Raji (cell line): ENCODE data around the gene OSGIN1.

Experiments used
- POLR2A ChIP-seq: IDR thresholded peaks from 2 replicates; pipeline ENCODE4 v1.6.1; 2011; ENCODE audit warnings: low read depth, low read length, control low read depth; ENCODE audit not compliant: insufficient read depth

The OSGIN1 gene

DNA sequence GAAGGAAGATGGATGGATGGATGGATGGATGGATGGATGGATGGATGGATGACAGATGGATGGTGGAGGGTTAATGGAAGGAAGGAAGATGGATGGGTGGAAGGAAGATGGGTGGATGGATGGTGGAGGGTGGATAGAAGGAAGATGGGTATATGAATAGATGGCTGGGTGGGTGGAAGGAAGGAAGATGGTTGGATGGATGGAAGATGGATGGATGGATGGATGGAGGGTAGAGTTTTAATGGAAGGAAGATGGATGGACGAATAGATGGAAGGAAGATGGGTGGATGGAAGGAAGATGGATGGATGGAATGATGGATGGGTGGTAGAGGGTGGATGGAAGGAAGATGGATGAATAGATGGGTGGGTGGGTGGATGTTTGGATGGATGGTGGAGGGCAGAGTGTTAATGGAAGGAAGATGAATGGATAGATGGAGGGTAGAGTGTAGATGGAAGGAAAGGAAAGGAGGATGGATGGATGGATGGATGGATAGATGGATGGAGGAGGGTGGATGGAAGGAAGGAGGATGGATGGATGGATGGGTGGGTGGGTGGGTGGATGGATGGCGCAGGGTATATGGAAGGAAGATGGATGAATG lies 32.0 kb upstream of the OSGIN1 start:
- TF ChIP-seq POLR2A, result no peak

DNA sequence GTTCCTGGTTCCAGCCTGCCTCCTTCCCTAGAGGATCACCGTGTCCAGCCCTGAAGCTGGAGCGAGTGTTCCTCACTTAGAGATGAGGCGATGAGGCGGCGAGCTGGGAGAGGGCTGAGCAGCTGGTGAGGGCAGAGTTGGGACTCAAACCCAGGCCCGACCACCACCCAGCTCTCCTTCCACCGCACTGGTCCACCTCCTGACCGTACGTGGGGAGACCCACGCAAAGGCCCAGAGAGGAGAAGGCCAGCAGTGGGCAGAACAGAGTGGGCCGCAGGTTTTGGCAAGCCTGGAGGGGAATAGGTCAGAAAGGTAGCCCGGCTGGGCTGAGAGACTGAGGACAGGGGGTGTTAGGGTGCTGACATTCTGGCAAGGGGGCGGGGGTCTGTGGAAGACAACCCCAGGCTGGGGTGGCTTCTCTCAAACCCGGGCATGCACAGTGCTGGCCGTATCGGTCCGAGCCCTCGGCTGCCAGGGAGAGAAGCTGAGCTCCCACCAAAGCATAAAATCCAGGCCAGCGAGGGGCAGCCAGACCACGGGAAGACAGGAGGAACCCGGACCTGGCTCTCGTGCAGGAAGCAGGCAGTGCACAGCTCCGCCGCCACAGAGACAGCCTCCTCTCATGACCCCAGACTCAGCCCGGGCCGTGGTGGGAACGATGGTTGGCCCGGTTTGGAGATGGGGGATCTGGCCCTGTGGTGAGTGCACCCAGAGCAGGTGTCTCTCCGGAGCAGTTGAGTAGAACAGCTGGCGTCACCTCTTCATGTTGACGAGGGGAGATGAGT lies 29.3 kb upstream of the OSGIN1 start:
- no peak for TF ChIP-seq POLR2A

DNA sequence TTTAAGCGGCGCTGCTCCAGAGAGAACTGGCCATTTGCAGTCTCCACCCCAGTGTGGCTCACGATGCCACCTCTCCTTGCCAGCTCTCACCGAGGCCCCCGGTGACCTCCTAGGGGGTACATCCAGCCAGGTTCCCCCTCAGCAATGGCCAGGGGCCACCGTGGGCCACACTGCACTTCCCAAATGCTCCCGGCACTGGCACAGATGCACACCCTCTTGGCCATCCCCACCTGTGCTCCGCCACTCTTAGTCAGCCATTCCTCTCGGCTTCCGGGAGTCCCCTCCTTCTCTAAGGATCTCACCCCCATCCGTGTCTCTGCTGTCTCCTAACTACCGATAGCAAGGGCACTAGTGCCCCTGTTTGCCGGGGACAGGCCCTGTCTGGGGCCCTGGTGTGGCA lies 28.4 kb upstream of the OSGIN1 start:
- TF ChIP-seq POLR2A, result no peak

DNA sequence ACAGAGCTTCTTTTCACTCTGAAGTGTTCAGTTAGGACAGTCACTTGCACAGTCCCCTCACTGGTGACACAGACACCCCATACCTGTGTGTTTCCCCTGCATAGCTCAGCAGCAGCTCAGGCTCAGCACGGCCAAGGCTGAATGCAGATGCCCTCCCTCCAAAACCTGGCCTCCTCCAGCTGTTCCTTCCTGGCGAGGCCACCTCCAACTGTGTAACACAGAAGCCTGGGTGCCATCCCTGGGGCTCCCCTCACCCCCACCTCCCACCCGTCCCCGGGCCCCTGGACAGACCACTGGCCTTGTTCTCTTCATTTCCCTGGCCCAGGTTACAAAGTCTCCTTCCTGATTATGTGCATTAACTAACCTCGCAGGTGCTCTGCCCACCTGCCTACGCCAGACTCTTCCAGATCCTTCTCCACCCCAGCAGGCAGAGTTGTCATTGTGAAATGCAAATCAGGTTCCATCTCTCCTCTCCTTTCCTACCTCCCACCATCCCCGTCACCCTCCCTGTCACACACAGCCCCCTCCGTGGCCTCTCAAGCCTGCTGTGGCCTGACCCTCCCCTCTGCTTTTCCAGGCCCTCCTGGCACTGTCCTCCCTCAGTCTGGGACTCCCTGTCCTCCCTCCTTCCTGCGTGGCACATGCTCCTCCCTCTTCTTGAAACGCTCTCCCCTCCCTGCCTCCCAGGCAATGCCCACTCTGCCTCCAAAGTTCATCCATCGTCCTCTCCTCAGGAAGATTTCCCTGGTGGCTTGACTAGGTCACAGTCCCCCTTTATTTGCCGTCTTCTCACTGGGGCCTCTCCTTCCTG lies 27.7 kb upstream of the OSGIN1 start:
- no peak for TF ChIP-seq POLR2A

DNA sequence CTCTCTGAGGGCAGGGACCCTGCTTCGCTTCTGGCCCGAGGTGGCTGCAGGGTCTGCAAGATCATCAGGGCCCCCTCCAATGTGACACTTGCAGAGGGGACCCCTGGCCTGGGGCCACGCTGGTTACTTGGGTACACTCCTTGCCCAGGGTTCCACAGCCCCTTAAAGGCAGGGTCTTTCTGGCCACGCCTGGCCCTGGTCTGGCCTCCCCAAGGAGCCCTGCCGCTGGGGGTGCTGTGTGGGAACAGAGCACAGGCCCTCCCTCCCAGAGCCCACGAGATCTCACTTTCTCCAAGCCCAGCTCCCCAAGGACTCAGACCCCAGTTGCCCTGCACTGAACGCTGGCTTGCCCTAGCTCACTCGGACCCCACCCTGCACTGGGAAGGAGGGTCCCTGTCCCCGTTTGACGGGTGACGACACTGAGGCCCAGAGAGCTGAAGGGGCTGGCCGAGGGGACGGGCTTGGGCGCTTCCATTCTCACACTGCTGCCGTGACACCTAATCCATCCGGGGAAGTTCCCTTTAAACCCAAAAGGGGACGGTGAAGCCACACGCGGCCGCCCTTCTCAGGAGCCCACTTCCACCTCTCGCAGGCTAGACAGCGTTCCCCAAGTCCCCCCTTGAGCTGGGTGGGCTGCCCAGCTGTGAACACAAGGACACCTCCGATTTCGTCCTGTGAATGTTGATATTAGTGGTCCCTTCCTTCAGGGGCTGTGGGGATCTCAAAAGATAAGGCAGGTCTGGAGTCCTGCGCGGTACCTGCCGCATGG lies 26.9 kb upstream of the OSGIN1 start:
- no peak for TF ChIP-seq POLR2A

DNA sequence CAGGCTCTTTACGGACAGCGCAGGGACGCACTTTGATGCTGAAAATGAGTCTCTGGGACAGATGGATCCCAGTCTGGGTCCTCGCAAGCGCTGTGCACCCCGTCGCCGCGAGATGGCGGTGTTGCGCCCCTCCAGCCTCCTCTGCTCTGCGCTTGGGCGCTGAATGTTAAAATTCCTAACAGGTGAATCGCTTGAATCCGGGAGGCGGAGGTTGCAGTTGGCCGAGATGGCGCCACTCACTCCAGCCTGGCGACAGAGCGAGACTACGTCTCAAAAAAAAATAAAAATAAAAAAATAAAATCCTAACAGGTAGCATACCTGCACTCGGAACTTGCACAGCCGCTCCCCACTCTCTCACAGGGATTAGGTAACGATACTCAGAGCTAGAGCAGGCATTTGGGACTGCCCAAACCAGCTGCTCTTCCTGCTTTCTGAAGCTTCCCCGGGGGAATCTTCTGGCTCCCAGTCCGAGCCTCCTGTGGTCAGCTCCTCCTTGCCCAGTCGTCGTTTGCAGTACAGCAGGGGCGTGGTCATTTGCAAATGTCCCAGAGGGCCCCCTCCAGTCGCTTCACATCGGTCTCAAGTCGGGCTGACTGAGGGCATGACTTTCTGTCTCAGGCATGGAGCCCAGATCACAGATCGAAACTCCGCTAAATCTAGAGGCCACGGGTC lies 26.2 kb upstream of the OSGIN1 start:
- no peak for TF ChIP-seq POLR2A

DNA sequence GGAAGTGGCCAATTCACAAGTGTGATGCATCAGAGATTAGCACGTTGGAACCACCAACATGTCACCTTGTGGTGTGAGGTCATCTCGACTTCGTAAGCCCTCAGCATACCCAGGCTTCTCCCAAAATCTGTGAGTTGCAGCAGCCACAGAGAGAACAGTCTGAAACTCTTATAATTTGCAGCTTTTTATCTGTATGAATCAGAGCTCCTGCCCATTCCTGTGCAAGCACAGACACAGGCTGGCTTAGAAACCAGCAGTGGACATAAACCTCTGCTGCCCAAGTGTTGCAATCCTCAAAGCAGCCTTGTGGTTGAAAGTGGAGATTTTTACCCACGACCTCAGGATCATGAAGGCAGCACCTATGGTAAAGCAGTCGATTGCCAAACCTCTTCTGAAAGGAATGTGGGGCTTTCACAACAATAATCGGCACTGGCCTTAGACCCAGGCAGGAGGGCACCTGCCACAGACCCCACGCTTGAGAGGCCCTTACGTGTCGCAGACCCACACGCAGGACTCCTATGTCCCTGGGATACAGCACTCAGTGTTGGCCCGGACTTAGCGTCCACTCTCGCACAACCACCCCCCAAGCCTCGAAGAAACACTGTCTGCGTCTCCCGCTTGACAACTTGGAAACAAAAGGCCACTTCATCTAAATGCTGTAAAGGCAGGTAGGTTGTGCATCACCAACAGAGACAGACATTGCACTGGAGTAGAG lies 24.5 kb upstream of the OSGIN1 start:
- no peak for TF ChIP-seq POLR2A

DNA sequence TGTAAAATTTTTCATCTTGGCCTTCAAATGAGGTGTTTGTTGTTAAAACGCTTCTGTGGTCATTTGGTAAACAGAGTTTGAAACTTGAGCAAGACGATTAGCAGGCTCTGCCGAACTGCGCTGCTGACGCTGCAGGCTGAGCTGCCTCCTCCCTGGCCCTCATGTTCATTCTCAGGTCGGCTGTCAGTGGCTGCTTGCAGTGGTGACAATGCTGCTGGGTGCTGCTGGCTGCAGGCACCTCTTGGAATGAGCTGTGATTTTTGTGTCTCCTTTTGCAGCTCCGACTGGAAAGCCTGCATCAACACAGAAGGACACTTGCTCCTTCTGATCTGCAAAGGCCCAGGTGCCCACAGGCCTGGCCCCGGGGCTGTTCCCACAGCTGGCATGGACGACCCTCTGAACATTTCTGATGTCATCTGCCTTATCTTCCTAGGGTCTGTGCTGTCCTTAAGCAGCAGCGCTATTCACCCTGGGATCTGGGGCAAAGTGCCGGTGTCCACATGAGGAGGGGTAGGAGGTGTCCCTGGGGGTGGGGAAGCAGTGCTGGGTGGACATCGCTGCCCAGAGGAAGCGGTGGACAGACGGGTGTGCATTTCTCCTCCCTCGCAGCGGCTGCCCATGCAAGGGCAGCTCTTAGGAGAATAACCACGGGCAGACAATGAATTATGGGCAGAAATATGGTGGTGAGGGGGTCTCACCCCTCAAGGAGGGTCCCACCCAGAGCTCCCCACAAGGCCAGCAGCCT lies 23.1 kb upstream of the OSGIN1 start:
- TF ChIP-seq POLR2A, result no peak

DNA sequence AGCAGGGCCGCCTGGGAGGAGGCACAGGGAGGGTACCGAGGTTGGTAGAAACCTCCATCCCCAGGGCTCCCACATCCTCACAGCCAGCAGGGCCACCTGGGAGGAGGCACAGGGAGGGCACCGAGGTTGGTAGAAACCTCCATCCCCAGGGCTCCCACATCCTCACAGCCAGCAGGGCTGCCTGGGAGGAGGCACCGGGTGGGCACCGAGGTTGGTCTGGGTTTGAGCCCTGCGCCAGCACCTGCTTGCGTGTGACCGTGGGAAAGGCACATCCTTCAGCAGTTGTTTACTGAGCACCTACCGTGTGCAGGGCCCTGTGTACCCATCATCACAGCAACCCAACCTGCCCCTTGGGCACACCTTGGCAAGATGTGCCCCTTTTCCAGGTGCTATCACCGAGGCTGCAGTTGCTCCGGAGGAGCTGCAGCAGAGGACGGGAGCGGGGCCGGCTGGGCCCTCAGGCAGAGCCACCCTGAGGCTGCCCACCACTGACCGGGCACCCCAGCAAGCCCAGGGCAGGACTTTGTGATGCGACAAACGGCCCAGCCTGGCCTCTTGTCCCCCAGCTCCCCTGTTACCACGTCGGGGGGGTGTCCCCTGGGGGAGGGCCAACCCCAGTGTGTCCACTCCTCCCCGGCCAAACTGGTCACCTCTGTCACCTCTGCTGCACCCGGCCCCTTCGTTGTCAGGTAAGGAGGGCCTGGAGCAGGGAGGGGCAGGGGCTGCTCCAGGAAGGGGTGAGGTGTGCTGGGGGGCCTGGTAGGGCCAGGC lies 22.1 kb upstream of the OSGIN1 start:
- TF ChIP-seq POLR2A, result no peak

DNA sequence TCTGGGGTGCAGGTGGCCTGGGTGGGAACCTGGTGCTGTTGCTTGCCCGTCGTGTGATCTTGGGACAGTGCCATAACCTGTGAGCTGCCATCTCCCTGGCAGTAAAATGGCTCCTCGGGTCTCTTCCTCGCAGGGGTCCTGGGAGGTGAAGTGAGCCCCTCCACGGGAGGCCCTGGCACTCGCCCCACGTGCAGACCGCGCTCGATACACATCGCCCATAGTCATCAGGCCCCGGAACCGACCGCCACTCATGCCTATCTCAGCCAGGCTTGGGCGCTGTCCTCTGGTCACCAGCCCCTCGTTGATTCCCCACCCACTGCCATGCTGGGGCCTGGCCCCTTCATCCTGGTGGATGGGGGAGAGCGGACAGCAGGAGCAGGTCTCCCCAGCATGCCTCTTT lies 21.5 kb upstream of the OSGIN1 start:
- no peak for TF ChIP-seq POLR2A

DNA sequence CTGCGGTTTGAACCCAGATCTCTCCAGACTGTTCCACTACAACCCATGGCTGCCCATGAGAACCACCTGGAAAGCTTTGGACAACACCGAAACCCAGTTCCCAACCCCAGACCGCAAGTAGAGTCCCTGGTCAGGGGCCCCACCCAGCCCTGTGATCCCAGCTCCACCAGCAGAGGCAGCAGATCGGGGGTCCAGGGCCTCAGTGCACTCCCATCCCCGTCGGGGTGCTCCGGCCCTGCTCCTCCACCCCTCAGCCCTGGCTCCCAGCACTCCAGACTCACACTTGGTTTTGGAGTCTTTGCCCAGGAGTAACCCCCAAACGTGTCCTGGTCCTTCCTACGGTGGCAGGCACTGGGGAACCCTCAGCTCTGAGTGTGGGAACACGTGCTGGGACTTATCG lies 20.7 kb upstream of the OSGIN1 start:
- TF ChIP-seq POLR2A, result no peak

DNA sequence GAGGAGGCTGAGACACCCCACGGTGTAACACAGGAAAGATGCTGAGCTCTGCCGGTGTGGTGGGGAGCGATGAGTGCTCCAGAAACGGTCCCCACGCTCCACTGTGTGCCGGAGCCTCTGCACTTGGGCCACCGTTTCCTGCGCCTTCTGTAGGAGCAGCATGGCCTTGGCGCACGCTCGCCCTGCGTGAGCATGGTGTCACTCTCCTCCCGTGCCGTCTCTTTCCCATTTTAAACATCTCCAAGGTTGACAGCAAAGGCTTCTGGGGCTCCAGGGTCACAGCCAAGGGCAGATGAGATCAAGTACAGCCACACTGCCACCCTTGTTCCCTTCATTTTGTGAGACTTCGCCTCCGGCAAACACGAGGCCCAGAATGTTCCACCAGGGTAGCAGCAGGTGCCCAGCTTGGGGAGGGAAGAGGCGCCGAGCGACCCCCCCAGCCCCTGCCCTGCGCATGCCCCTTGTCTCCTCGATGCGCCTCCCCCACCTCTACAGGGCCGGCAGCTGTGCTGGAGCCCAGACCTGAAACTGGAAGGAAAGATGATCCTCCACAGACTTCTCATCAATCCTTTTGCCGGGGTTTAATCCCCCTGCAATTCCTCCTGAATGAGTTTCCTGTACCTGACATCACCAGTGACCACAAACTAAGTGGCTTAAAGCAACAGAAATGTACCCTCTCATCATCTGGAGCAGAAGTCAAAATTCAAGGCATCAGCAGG lies 19.9 kb upstream of the OSGIN1 start:
- TF ChIP-seq POLR2A, result no peak

DNA sequence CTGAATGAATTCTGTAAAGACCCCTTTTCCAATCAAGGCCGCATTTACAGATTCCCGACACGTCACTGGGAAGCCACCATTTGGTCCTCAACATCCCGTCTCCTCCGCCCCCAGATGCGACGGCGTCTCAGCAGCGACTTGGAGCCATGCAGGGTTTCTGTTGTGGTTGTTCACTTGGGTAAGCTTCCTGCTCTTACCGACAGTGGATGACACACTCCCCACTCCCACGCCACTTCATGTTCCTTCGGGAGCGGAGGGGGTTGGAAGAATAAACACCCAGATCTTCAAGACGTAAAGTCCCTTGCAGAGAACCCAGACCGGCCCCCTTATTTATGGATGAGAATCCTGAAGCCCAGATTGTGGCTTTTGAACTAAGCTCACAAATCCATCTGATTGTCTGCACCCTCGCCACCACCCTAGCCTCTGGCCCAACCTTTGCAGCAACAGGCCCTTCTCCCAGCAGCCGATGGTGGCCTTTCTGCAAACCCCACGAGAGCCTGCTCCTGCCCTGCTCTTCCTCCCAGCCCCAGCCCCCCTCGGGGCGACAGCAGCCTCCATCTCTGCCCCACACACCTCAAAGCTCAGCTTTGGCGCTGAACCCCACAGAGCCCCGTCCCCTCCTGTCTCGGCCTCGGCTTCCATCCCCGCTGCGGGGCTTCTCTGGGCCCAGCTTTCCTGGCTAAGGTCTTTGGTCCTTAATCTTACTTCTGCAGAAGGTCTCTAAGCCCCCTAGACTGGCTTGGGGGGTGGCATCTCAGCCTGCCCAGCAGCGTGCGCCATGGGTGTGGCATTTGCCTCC lies 19.0 kb upstream of the OSGIN1 start:
- no peak for TF ChIP-seq POLR2A
